CD4-positive, alpha-beta T cell treated with Interleukin-12 subunit alpha and Interleukin-12 subunit beta, for 1 hour (primary cell): ENCODE data around the gene LIMD2.

Experiments used
- DNase-seq: peaks from one replicate; pipeline ENCODE4 v3.0.0-alpha.2; 2020

Gene LIMD2

DNA sequence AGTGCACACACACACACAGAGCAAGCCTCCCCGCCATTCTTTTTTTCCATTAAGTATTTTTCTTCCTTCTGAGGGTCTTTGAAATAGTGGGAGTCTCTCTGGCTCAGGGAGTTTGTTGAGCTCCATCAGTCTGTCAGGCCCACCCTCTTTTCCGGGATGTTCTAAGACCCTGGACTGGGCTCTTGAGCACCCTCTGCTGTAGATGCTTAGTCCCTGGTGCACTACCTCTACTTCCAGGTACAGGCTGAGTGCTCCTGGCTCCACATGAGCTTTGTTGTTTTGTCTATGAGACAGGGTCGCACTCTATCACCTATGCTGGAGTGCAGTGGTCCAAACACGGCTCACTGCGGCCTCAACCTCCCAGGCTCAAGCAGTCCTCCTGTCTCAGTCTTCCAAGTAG, 20.7 kb downstream of the LIMD2 start:
- DNase-seq = no peak

DNA sequence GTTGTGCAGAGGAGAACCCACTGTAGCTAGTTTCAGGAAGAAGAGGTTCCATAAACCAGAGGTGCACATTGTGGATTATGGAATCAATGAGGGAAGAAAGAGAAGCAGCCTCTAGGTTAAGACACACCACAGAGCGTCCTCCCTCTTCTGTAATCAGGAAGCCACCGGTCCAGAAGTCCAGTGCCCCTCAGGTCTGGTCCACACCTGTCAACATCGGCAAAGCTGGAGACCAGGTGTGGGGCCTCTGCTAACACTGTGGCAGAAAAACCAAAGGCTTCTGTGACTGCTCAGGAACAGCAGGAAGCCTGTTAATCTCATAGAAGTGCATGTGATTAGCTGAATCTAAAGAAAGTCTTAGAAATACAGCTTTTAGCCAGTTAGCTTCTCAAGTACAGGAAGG, 23.3 kb downstream of the LIMD2 start:
- no peak for DNase-seq

DNA sequence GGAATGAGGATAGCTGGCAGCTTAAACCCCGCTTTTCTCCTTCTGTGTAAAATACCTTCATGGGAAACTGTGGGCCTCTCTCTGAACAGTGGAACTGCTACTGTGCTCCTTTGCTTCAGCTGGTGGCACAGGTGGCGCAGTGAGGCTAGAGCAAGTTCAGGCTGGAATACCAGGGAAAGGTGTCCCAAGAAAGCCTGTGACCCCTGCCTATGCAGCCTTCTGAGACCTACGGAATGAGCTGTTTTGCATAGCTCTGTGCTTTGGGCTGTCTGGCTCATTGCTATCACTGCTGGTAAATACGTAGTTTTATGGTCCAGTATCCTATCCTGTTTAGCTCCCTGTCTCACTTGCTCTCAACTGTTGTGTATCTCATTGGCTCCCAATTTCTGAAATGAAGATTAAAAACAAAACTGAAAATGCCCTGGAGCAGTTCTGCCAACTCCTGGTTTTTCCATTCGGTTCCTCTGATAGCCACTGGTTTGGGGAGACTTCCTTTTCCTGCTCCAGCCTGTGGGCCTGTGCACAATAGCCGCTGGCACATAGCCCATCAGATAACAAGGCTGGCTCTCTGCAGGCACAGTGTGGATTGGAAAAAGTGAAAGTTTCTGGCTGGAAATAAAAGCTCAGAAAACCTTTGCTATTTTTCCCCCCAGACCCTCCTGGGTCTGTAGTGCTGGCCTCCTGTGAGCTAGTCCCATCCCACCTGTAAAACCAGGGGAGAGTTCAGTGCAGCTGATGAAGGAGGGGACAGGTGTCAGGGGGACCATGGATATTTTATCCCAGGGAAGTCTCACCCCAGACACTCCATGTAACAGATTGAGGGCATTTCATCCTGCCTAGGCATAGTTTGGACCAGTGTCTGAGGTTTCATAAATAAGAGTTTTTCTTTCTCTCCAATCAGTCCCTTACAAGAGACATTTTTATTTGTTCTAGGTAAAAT, 24.0 kb downstream of the LIMD2 start:
- DNase-seq = no peak

DNA sequence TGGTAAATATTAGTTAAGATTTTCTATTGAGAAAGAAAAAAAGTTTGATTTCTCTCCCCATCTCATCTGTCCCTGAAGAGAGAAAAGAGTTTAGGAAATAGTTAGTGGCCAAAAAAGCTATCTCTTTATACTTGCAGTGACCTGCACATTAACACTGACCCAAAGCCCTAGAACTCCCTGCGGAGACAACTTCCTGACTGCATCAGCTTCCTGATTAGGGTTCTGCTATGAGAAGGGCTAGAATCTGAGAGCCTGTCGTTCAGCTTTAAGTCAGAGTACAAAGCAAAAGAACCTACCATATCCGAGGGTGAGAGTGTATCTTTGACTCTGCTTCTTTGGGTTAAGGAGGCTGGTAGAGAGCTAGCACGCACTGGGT, 24.7 kb downstream of the LIMD2 start:
- DNase-seq = no peak

DNA sequence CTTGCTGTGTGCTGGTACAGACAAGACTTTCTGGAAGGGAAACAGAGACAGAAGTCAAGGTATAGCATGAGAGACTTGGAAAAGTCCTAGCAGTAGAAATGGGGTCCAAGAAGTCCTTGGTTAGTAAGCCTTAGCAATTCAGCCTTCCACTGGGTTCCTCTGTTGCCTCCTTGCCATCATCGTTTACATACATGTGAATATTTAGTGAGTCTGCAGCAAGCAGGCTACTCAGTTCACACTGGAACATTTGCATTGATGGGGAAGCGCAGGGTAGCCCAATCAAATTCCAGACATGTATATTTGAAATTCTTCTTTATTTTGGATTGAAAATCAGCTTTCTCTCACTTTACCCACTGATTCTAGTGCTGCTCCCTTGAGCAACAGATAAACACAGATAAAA, 27.1 kb downstream of the LIMD2 start:
- no peak for DNase-seq

DNA sequence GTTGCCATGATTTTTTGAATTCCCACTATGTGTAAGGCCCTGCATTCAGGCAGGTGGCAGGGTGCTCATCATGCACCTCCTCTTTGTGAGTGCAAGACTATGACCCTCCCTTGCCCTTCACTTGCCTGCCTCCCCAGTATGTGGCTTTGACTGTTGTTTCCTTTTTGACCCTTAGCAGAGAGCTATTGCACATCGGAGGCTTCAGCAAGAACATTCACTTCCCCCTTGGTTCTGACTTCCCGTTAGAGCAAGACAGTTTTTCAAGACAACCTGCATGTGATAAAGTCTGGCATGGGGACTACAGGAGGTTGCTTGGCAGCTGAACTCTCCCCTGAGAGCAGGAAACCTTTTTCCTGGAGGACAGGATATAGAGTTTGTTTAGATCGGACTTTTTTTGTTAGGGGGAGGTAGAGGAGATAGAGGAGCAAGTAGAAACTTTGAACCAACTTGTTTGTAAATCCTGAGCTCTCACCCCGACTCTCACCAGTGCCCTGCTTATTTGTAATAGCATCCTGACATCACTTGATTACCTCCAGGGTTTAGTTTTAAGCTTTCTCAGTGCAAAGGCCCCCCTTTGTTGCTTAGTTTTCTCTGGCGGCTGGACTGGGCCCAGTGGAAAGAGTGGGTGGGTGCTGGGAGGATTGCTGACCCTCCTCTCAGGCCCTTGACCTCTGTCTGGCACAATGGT, 34.3 kb downstream of the LIMD2 start:
- peak; percentile 6 for DNase-seq

DNA sequence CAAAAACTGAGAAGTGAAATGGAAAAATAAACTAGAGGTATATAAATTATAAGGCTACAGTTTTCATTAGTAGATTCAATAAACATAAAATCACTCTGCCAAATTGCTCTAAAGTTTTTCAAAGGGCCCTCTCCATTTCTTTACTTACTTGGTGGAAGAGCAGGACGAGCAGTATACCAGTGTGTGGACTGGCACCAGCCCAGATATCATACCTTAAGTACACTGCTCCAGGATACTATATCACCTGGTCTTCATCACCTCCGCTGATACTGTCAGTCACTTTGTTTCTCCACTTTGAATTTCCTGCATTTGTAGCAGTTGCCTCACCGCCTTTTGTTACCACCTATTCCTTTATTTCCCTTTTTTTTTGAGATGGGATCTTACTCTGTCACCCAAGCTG, 40.1 kb downstream of the LIMD2 start:
- no peak for DNase-seq

DNA sequence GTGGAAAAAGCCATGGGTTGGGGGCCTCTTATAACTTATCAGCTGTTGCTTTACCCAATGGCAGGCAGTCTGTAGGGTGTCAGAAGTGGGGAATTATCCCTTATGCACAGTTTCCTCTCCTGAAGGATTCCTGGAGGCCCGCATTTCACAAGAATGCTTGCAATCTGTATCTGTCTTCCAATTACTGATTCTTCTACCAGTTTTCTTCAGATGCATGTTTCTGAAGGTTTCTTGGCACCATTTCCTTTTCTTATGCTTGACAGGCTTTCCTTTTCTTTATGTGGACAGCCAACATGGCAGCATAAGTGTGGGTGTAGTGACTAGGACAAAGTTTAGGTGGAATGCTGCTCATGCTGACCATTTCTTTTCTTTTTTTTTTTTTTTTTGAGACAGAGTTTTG, 41.6 kb downstream of the LIMD2 start:
- no peak for DNase-seq

DNA sequence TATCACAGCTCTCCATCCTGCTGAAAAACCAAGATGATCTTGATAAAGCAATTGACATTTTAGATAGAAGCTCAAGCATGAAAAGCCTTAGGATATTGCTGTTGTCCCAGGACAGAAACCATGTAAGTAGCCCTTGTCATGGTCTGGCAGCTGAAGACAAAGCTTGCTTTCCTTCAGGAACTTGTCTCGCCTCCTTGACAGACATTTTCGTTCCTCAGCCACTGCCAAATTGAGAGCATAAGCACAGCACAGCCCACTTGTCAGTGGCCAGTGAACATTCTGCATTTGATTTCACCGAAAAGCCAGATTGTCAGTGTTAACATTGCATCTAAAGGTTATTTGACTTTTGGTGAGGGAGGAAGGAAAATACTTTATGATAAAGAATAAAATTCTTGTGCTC, 42.1 kb downstream of the LIMD2 start:
- DNase-seq = no peak

DNA sequence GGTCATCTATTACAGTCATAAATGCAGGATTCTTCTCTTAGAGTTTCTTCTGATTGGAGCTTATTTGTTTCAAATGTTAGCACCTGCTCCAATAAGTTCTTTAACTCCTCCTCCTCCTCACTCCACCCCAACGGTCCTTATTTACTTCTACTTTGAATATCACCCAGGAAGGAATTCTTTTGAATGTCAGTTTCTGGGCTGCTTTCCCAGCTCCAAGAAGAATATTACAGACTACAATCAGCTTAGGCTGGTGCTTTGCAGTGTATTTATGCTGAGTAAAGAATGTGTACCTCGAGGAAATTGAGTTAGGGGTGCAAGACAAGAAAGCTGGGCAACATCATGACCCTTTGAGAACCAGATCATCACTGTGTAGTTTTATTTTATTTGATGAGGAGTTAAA, 46.9 kb downstream of the LIMD2 start:
- DNase-seq = no peak

DNA sequence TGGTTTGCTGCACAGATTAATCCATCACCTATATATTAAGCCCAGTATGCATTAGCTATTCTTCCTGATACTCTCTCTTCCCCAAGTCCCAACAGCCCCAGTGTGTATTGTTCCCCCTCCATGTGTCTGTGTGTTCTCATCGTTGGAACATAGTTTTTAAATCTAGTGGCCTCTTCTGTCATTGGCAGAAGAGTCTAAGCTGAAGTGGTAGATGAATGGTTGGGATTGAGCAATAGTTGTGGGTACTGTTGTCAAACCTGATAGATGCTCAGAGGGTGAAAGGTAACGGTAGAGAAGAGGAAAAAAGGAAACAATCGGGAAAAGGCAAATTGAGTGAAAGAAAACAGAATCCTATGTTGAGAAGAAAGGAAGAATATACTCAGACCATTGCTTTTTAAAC, 47.8 kb downstream of the LIMD2 start:
- no peak for DNase-seq

DNA sequence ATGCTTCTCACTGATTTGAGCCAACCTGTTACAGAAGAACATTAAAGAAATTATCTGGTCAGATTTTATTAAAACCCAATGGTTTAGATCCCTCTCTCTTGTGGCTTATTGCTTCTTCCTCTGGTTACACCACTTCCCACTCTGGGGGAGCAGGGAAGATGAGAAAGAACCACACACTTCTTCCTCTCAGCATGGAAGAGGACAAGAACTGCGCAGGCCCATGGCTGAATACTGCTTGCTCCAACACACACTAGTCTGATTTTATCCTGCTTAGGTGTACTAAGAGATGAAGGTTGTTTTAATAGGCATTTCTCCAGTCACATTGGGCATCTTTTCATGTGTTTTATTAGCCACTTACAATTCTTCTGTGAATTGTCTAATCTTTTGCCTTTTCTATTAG, 50.1 kb downstream of the LIMD2 start:
- DNase-seq = no peak

DNA sequence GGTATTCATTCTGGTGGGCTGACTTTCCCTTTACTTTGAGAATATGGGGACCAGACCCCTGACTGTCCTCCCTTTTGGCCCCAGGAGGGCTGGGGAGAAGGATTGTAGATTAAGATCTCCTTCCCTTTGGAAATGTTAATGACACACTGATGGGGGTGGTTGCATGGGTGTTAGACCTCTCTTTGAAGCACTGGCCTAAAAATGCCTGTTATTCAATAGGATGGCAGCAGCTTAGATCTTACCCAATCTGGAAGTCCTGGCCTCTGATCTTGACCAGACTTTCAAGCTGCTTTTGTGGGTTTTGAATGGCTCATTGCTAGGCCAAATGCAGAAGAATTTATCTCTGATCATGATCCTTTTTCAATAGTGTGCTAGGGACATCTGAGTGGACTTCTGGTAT, 52.0 kb downstream of the LIMD2 start:
- DNase-seq = no peak

DNA sequence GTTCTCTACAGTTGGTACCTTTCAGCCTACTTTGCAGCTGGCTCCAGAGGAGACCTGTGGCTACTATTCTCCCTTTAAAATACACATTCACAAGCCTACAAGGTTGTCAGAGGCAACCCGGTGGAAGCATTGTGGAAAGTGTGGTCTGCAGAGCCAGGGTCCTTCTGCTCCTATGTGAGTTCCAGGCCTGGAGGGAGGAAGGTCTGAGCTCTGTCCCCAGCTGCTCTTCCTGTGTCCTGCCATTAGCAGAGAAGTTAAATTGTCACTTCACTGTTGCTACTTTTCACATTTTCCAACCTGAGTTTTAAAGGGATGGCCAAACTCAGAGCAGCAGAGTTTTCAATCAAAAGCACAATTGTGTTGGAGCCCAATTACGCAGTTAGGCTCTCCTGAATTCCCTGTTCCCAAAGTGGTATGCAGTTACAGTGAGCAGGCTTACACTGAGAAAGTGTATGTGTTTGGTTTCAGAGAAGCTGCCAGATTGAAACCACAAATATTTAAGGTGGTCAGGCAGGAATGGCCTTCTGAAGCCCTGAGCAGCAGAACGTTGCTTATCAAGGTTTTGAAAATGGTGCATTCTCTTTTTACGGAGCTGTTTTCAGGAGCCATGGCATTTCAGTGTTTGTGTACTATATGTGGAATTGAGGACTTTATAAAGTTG, 52.7 kb downstream of the LIMD2 start:
- DNase-seq = no peak

DNA sequence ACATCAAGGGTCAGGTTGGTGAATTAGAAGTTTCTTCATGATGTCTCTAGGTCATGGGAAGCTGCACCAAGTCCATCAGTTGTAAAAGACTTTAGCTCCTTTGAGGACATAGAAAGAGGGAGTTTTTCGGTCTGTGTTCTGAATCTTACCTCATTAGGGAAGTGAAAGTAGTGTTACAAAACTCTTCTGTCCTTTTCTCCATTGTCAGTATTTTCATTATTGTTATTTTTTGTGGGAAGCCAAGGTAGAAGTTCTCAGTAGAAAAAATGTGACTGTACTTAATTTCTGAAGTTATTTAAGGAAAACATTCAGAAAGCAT, 53.5 kb downstream of the LIMD2 start:
- DNase-seq = no peak
